K562 (cell line): ENCODE data around the gene PAQR4. TPM values are rescaled to one million over a fixed set of nuclear protein-coding genes. Genes with fewer than 3 reads are reported as not detected.

ENCODE experiments used
- ATAC-seq: fragments of 200-7000 bp; cut with Tn5 transposase; 3 replicates; pipeline ENCODE4 v1.9.1; 2020; ENCODE audit warnings: moderate library complexity
- BruUV-seq: library from RNA; stranded (reverse); fragments of 400-500 nt; replicated peaks from 2 replicates; lab custom pipeline; 2021; lab: Mats Ljungman, UMichigan
- CTCF ChIA-PET: fragments of 300-600 bp; formaldehyde crosslinking; extraction: SDS; loops from one replicate; lab custom pipeline; 2021; ENCODE audit warnings: low intra/inter-chr PET ratio; lab: Yijun Ruan, JAX
- POLR2A ChIA-PET: fragments of 300-600, 350-650 bp; sonication (Branson Sonifier 250); formaldehyde crosslinking; extraction: SDS; loops from one replicate; lab custom pipeline; 2021; ENCODE audit warnings: antibody characterized with exemption, inconsistent platforms; lab: Yijun Ruan, JAX
- DNase-seq, 4 experiments: peaks; one replicate each; pipeline versions ENCODE4 v3.0.0 to v3.0.0-alpha.2; 2011 to 2018; ENCODE audit warnings: low spot score in 3 of 4, mixed read lengths in 3 of 4; ENCODE audit errors: extremely low read depth in 1 of 4
- FAIRE-seq: peaks from 2 replicates; lab custom pipeline; 2011; peaks lifted over from hg19 to GRCh38; lab: Jason Lieb, UNC
- H2AFZ ChIP-seq: 2 replicates; pipeline ENCODE4 v1.6.0; 2011; ENCODE audit warnings: low read depth, low read length, control low read depth, inconsistent platforms
- H3K27ac ChIP-seq: fragments of 200-600 bp; 3 replicates; pipeline ENCODE4 v1.8.0; 2011; ENCODE audit warnings: low read depth, mild to moderate bottlenecking, control low read depth, inconsistent platforms, low read length, moderate library complexity, mixed read lengths; ENCODE audit errors: extremely low read depth
- H3K27me3 ChIP-seq, 2 experiments: fragments of 300-600 bp in 1 of 2; 2 replicates in 1 of 2; 3 replicates in 1 of 2; pipeline versions ENCODE4 v1.6.0 to v1.8.0; 2011; ENCODE audit warnings: inconsistent platforms in 2 of 2, low read length in 2 of 2, mild to moderate bottlenecking in 1 of 2, mixed read lengths in 1 of 2, moderate library complexity in 1 of 2; ENCODE audit not compliant: control insufficient read depth in 2 of 2, insufficient read depth in 2 of 2
- H3K36me3 ChIP-seq: fragments of 300-600 bp; 3 replicates; pipeline ENCODE4 v1.8.0; 2011; ENCODE audit warnings: mild to moderate bottlenecking, low read length, inconsistent platforms; ENCODE audit not compliant: control insufficient read depth, insufficient read depth
- H3K4me1 ChIP-seq, 2 experiments: fragments of 200-600 bp in 1 of 2; replicated peaks in 1 of 2; 2 replicates in 1 of 2; 3 replicates in 1 of 2; pipeline versions ENCODE4 v1.5.1 to v1.8.0; 2011; ENCODE audit warnings: inconsistent platforms in 2 of 2, low read length in 2 of 2, mild to moderate bottlenecking in 1 of 2, mixed read lengths in 1 of 2, moderate library complexity in 1 of 2; ENCODE audit not compliant: control insufficient read depth in 2 of 2, insufficient read depth in 2 of 2
- H3K4me2 ChIP-seq: 2 replicates; pipeline ENCODE4 v1.6.1; 2011; ENCODE audit warnings: low read length, control low read depth, inconsistent platforms, mixed read lengths; ENCODE audit not compliant: insufficient read depth
- H3K4me3 ChIP-seq: fragments of 200-600 bp; sonication (generic), shearing (Covaris generic); 2 replicates; pipeline ENCODE4 v1.5.1; 2016; ENCODE audit warnings: control low read depth, inconsistent platforms
- H3K79me2 ChIP-seq: fragments of 200-600 bp; 3 replicates; pipeline ENCODE4 v1.8.0; 2011; ENCODE audit warnings: low read length, inconsistent platforms; ENCODE audit not compliant: control insufficient read depth, insufficient read depth
- H3K9ac ChIP-seq, 2 experiments: 2 replicates each; pipeline versions ENCODE4 v1.6.0 to v1.6.1; 2011; ENCODE audit warnings: low read depth in 2 of 2, low read length in 2 of 2, control low read depth in 1 of 2, inconsistent platforms in 1 of 2, mild to moderate bottlenecking in 1 of 2, mixed read lengths in 1 of 2; ENCODE audit not compliant: insufficient read depth in 1 of 2
- H3K9me1 ChIP-seq: one replicate; pipeline ENCODE4 v1.6.0; 2011; ENCODE audit warnings: inconsistent platforms, mild to moderate bottlenecking, low read length, moderate library complexity; ENCODE audit not compliant: control insufficient read depth, insufficient read depth
- H3K9me3 ChIP-seq: replicated peaks from 2 replicates; pipeline ENCODE4 v1.5.1; 2011; ENCODE audit warnings: low read depth, low read length, inconsistent platforms; ENCODE audit not compliant: control insufficient read depth, insufficient read depth
- H4K20me1 ChIP-seq: replicated peaks from 2 replicates; pipeline ENCODE4 v1.6.1; 2011; ENCODE audit warnings: low read length, inconsistent platforms, mixed read lengths; ENCODE audit not compliant: control insufficient read depth, insufficient read depth
- ATF7 ChIP-seq: fragments of 450-650 bp; IDR thresholded peaks from 2 replicates; pipeline ENCODE4 v1.7.1; 2014; ENCODE audit warnings: mild to moderate bottlenecking, moderate library complexity
- HLTF ChIP-seq: fragments of 450-650 bp; IDR thresholded peaks from 2 replicates; pipeline ENCODE4 v1.6.1; 2016
- ID3 ChIP-seq, 2 experiments: fragments of 250-450 bp in 1 of 2; fragments of 450-650 bp in 1 of 2; sonication (Bioruptor Pico) in 1 of 2; IDR thresholded peaks; 2 replicates each; pipeline versions ENCODE4 v1.6.1 to v1.8.0; 2016 to 2021; ENCODE audit warnings: mild to moderate bottlenecking in 2 of 2, moderate library complexity in 2 of 2, missing compliant biosample characterization in 1 of 2, missing genetic modification characterization in 1 of 2
- IRF9 ChIP-seq: fragments of 450-650 bp; IDR thresholded peaks from 2 replicates; pipeline ENCODE4 v1.6.1; 2016; ENCODE audit warnings: missing biosample characterization, missing genetic modification characterization
- MCM5 ChIP-seq: fragments of 450-650 bp; IDR thresholded peaks from 2 replicates; pipeline ENCODE4 v1.6.1; 2016; ENCODE audit warnings: low read depth
- NCOA1 ChIP-seq: fragments of 450-650 bp; IDR thresholded peaks from 2 replicates; pipeline ENCODE4 v1.6.1; 2016; ENCODE audit warnings: low read depth
- NR0B1 ChIP-seq: fragments of 450-650 bp; IDR thresholded peaks from one replicate; pipeline ENCODE4 v1.6.1; 2018; ENCODE audit warnings: mild to moderate bottlenecking, moderate library complexity; ENCODE audit not compliant: partially characterized antibody
- POLR2G ChIP-seq: fragments of 200-400 bp; formaldehyde crosslinking; IDR thresholded peaks from 2 replicates; pipeline ENCODE4 v1.6.1; 2017; ENCODE audit warnings: low read depth, mild to moderate bottlenecking, antibody characterized with exemption, low read length, moderate library complexity
- PREB ChIP-seq: sonication (generic); formaldehyde crosslinking; IDR thresholded peaks from 2 replicates; pipeline ENCODE4 v1.8.1; 2023; ENCODE audit warnings: mild to moderate bottlenecking, missing genetic modification reagents
- SOX6 ChIP-seq: fragments of 450-650 bp; IDR thresholded peaks from 2 replicates; pipeline ENCODE4 v1.6.1; 2014; ENCODE audit warnings: mild to moderate bottlenecking
- ZNF707 ChIP-seq: fragments of 250-450 bp; sonication (Bioruptor Pico); conservative IDR thresholded peaks from 2 replicates; pipeline ENCODE4 v1.8.0; 2022; ENCODE audit warnings: inconsistent platforms, mild to moderate bottlenecking, moderate library complexity
- WGBS: fragments of 100-300 bp; shearing (Covaris generic); methylation state at CpG from one replicate; pipeline ENCODE4 v1.1.6; 2016; ENCODE audit warnings: low coverage, mixed read lengths; ENCODE audit not compliant: insufficient coverage; ENCODE audit errors: missing lambda C conversion rate; 5-methylcytosine and 5-hydroxymethylcytosine counted together
- in situ Hi-C: fragments of 300-500 bp; cut with MboI; formaldehyde crosslinking; loops from 4 replicates; pipeline ENCODE4 v1.15.0; 2018; ENCODE audit warnings: inconsistent platforms, mixed read lengths
- intact Hi-C: fragments of 100-400 bp; cut with micrococcal nuclease; formaldehyde crosslinking; loops from 2 replicates; pipeline ENCODE4 v1.14.2; 2022
- polyA plus RNA-seq, 8 experiments: library from polyadenylated mRNA; depleted of rRNA in 4 of 8; stranded (reverse) in 5 of 8; unstranded in 3 of 8; fragments of >200 nt; fragmentation: Nextera tagmentation in 2 of 8; fragmentation: Illumina TruSeq in 1 of 8; extraction: Ambion mirVana in 2 of 8; extraction: Trizol in 1 of 8; gene quantifications; 2 replicates each; pipeline versions ENCODE4 v1.2.1 to v1.2.3, GENCODE V29; 2011 to 2014; ENCODE audit warnings: inconsistent platforms in 1 of 8, missing spikeins in 1 of 8
- total RNA-seq, 7 experiments: library from RNA; depleted of rRNA in 6 of 7; stranded (reverse); fragments of >200 nt in 6 of 7; fragmentation: Illumina TruSeq in 2 of 7; extraction: Trizol in 2 of 7; gene quantifications; 2 replicates each; pipeline versions ENCODE4 v1.2.1 to v1.2.3, GENCODE V29; 2011 to 2021; ENCODE audit warnings: low replicate concordance in 1 of 7

Gene PAQR4
- total and polyA plus RNA-seq, 9 of the 15 experiments (the other 6 are each of a cell fraction or from before 2014, with no cell fraction given), result 0.62 to 40.4 (median 19.5) TPM

GRCh38 chr16:2949705-2950352 is 19.3 kb upstream of the PAQR4 start:
- peaks cover 0 to 39% of the 10 kb centered on the region in 2 experiments; a peak in 3 of 5 replicates for H3K4me1 ChIP-seq
- in situ Hi-C loops, result no loop called here
- no peaks in the 10 kb centered on the region for H3K9me1 ChIP-seq
- POLR2A ChIA-PET, result interaction anchor here (0.7 kb wide), 2 partner anchors 20 to 25 kb away, joined by 3 to 4 read pairs; no protein-coding TSS in a partner anchor
- no peak overlapping the region for H3K4me3 ChIP-seq
- peak; percentile 37; the same call in 1 of the 2 replicates for TF ChIP-seq POLR2G
- no peak for TF ChIP-seq MCM5
- no peak for TF ChIP-seq HLTF
- TF ChIP-seq SOX6, result no peak
- CTCF ChIA-PET, result interaction anchor here (1.1 kb wide), 1 partner anchor 12 kb away, joined by 4 read pairs; no protein-coding TSS in a partner anchor
- H3K4me2 ChIP-seq, result no peak overlapping the region
- no peaks in the 10 kb centered on the region for H3K9me3 ChIP-seq
- no peak overlapping the region for H2AFZ ChIP-seq
- ATAC-seq, result no peak
- DNase-seq, result no peak
- intact Hi-C loops, result no loop called here
- no peak overlapping the region for H3K9ac ChIP-seq
- 0 out of 2 replicates have a peak, but pooled peaks cover 10% of the 10 kb centered on the region for H4K20me1 ChIP-seq
- no TSS peak for BruUV-seq
- H3K27ac ChIP-seq, result no peak overlapping the region
- no peak for FAIRE-seq
- no peaks in the 10 kb centered on the region for H3K36me3 ChIP-seq
- WGBS, result 62% methylated on average over 17 of the region's 19 CpGs
- peaks cover 12 to 29% of the 10 kb centered on the region in 2 experiments for H3K27me3 ChIP-seq
- no peaks in the 10 kb centered on the region for H3K79me2 ChIP-seq

GRCh38 chr16:2950353-2950724 is 18.8 kb upstream of the PAQR4 start:
- Histone ChIP-seq H4K20me1 (0 out of 2 replicates have a peak, but pooled peaks cover 10% of the 10 kb centered on the region), H3K27me3 (peaks cover 12 to 32% of the 10 kb centered on the region in 2 experiments), H3K9ac (no peak overlapping the region), H3K79me2 (no peaks in the 10 kb centered on the region), H2AFZ (no peak overlapping the region), H3K27ac (no peak overlapping the region), H3K36me3 (no peaks in the 10 kb centered on the region), H3K4me1 (peaks cover 0 to 44% of the 10 kb centered on the region in 2 experiments; a peak in 3 of 5 replicates), H3K4me2 (no peak overlapping the region), H3K9me1 (no peaks in the 10 kb centered on the region), H3K9me3 (no peaks in the 10 kb centered on the region), H3K4me3 (no peak overlapping the region)
- ChIA-PET CTCF (interaction anchor here (1.1 kb wide), 1 partner anchor 12 kb away, joined by 4 read pairs; no protein-coding TSS in a partner anchor), POLR2A (interaction anchor here (0.7 to 1.8 kb wide), 3 partner anchors 11 to 25 kb away, joined by 3 to 4 read pairs (median 4); no protein-coding TSS in a partner anchor)
- ATAC-seq (no peak), FAIRE-seq (no peak), DNase-seq (no peak)
- intact Hi-C loops, result no loop called here
- 74% methylated on average over 13 of the region's 13 CpGs for WGBS
- BruUV-seq, result no TSS peak
- in situ Hi-C loops, result no loop called here
- TF ChIP-seq NR0B1 (no peak), NCOA1 (no peak), IRF9 (tag) (no peak), ATF7 (no peak), ZNF707 (no peak), ID3 (CRISPR knock-in tag; IDR thresholded peaks at IDR 0.05) (no peak), ID3 (tag; IDR thresholded peaks at IDR 0.05) (no peak), PREB (no peak)
